Breast epithelium (tissue), 4 donors: Measurements from ENCODE around the gene SIL1. TPM values are rescaled to one million over a fixed set of nuclear protein-coding genes. Genes with fewer than 3 reads are reported as not detected.
"Not testable (repeated sequence)": the region's sequence is repeated elsewhere in the genome, so short reads cannot be mapped to it uniquely, and the experiment has no call there.

Source experiments
- DNase-seq, 2 donors: peaks; one replicate each; pipeline ENCODE4 v3.0.0-alpha.2; 2019; ENCODE audit warnings: low spot score in 2 of 2
- H3K27ac ChIP-seq, 2 donors: fragments of 200-600 bp; sonication (generic) in 1 of 2; one replicate each; pipeline ENCODE4 v1.5.1; 2016 to 2019; ENCODE audit warnings: mild to moderate bottlenecking in 1 of 2
- H3K27me3 ChIP-seq, 2 donors: fragments of 200-600 bp; sonication (generic) in 1 of 2; one replicate each; pipeline versions ENCODE4 v1.5.1 to v1.6.0; 2017 to 2019; ENCODE audit warnings: control low read depth in 1 of 2, mild to moderate bottlenecking in 1 of 2
- H3K36me3 ChIP-seq: fragments of 200-600 bp; one replicate; pipeline ENCODE4 v1.5.1; 2019
- H3K4me1 ChIP-seq, 2 donors: fragments of 200-600 bp; sonication (generic); one replicate each; pipeline ENCODE4 v1.5.1; 2016 to 2019; ENCODE audit warnings: control low read depth in 1 of 2
- H3K4me3 ChIP-seq, 3 donors: fragments of 200-600 bp; sonication (generic); 1 replicate in 2 of 3; 2 replicates in 1 of 3; pipeline ENCODE4 v1.5.1; 2016 to 2019; ENCODE audit warnings: mild to moderate bottlenecking in 3 of 3, moderate library complexity in 2 of 3
- H3K9me3 ChIP-seq, 2 donors: fragments of 200-600 bp; sonication (generic) in 1 of 2; one replicate each; pipeline ENCODE4 v1.5.1; 2016 to 2019; ENCODE audit warnings: control low read depth in 1 of 2
- CTCF ChIP-seq, 3 donors: fragments of 450-650 bp; IDR thresholded peaks; one replicate each; pipeline ENCODE4 v1.5.1; 2016 to 2017; ENCODE audit warnings: antibody characterized with exemption in 3 of 3, mild to moderate bottlenecking in 3 of 3, moderate library complexity in 3 of 3
- POLR2A ChIP-seq: fragments of 450-650 bp; IDR thresholded peaks from one replicate; pipeline ENCODE4 v1.6.1; 2016; ENCODE audit warnings: antibody characterized with exemption, mild to moderate bottlenecking, moderate library complexity
- POLR2AphosphoS5 ChIP-seq, 3 donors: sonication (generic); formaldehyde crosslinking; IDR thresholded peaks; one replicate each; pipeline ENCODE4 v1.6.1; 2017; ENCODE audit warnings: antibody characterized with exemption in 3 of 3
- intact Hi-C: fragments of 100-400 bp; cut with DNase I; formaldehyde crosslinking; loops from one replicate; pipeline ENCODE4 v1.15.1; 2023; ENCODE audit warnings: low total_unique reads
- total RNA-seq, 3 donors: library from RNA; depleted of rRNA; stranded (reverse); fragments of >200 nt; gene quantifications; one replicate each; pipeline ENCODE4 v1.1.0, GENCODE V29; 2016

SIL1 gene
- total RNA-seq, 3 donors from 2014 or later, result 29.9 to 63.9 (median 48.2) TPM

GRCh38 chr5:139117342-139117884, 80.8 kb downstream of the SIL1 start:
- H3K27me3 ChIP-seq, result no peaks in the 10 kb centered on the region
- TF ChIP-seq POLR2A (no peak), CTCF (IDR thresholded peaks at IDR 0.05) (no peak), POLR2AphosphoS5 (IDR thresholded peaks at IDR 0.05) (no peak)
- H3K36me3 ChIP-seq, result no peaks in the 10 kb centered on the region
- intact Hi-C loops, result no loop called here
- H3K9me3 ChIP-seq, result no peaks in the 10 kb centered on the region
- no peak overlapping the region for H3K27ac ChIP-seq
- no peak overlapping the region for H3K4me3 ChIP-seq
- DNase-seq, result no peak
- no peaks in the 10 kb centered on the region for H3K4me1 ChIP-seq

GRCh38 chr5:139116100-139116655, 82.0 kb downstream of the SIL1 start:
- H3K9me3 ChIP-seq, result no peaks in the 10 kb centered on the region
- intact Hi-C loops, result no loop called here

GRCh38 chr5:139113892-139114291, 84.3 kb downstream of the SIL1 start:
- DNase-seq, result no peak
- intact Hi-C loops, result no loop called here
- H3K27me3 ChIP-seq, result no peaks in the 10 kb centered on the region
- H3K4me1 ChIP-seq, result no peaks in the 10 kb centered on the region
- H3K9me3 ChIP-seq, result no peaks in the 10 kb centered on the region
- H3K4me3 ChIP-seq, result no peak overlapping the region
- TF ChIP-seq POLR2A, result no peak
- no peak for TF ChIP-seq CTCF (IDR thresholded peaks at IDR 0.05)
- no peak for TF ChIP-seq POLR2AphosphoS5 (IDR thresholded peaks at IDR 0.05)
- H3K36me3 ChIP-seq, result no peaks in the 10 kb centered on the region
- H3K27ac ChIP-seq, result no peak overlapping the region

More at GRCh38 chr5:139116100-139116655, 82.0 kb downstream of the SIL1 start:
- Histone ChIP-seq H3K4me3 (no peak overlapping the region), H3K4me1 (no peaks in the 10 kb centered on the region), H3K27me3 (no peaks in the 10 kb centered on the region), H3K27ac (no peak overlapping the region), H3K36me3 (no peaks in the 10 kb centered on the region)
- DNase-seq, result no peak
- TF ChIP-seq POLR2A (no peak), POLR2AphosphoS5 (IDR thresholded peaks at IDR 0.05) (no peak), CTCF (IDR thresholded peaks at IDR 0.05) (no peak)

GRCh38 chr5:139112362-139112761, 85.8 kb downstream of the SIL1 start:
- H3K27me3 ChIP-seq, intact Hi-C loops, DNase-seq, H3K4me1 ChIP-seq, H3K9me3 ChIP-seq, H3K27ac ChIP-seq, H3K4me3 ChIP-seq, H3K36me3 ChIP-seq: not testable (repeated sequence)

GRCh38 chr5:139110526-139111168, 87.5 kb downstream of the SIL1 start:
- H3K36me3 ChIP-seq, result no peaks in the 10 kb centered on the region
- TF ChIP-seq POLR2A, result no peak
- no peak for TF ChIP-seq CTCF (IDR thresholded peaks at IDR 0.05)
- no peak for TF ChIP-seq POLR2AphosphoS5 (IDR thresholded peaks at IDR 0.05)
- no peaks in the 10 kb centered on the region for H3K9me3 ChIP-seq
- no peak overlapping the region for H3K27ac ChIP-seq
- intact Hi-C loops, result no loop called here
- no peaks in the 10 kb centered on the region for H3K27me3 ChIP-seq
- peaks cover 3 to 21% of the 10 kb centered on the region in 2 donors for H3K4me1 ChIP-seq
- no peak for DNase-seq
- H3K4me3 ChIP-seq, result no peak overlapping the region
